GM12892 (cell line): ENCODE measurements around the gene SMYD3.

Source experiments
- POLR2A ChIP-seq: IDR thresholded peaks from 2 replicates; pipeline ENCODE4 v1.6.1; 2011; ENCODE audit warnings: low read depth, low read length, control low read depth
- TAF1 ChIP-seq: IDR thresholded peaks from 2 replicates; pipeline ENCODE4 v1.6.1; 2011; ENCODE audit warnings: low read depth, mild to moderate bottlenecking, control low read depth, low read length, borderline replicate concordance

GRCh38 chr1:246434335-246434734 lies 72.7 kb downstream of the SMYD3 start:
- TF ChIP-seq TAF1 = no peak
- TF ChIP-seq POLR2A = no peak
